GM11168 (cell line): Measurements from ENCODE around the gene MUC5B.

Source experiments
- in situ Hi-C: fragments of 300-500 bp; cut with MboI; formaldehyde crosslinking; loops from one replicate; pipeline ENCODE4 v1.12.0; 2022; ENCODE audit warnings: low sequenced_read_pairs; ENCODE audit not compliant: unreplicated experiment

The MUC5B gene

GRCh38 chr11:1292644-1293618, 70.1 kb downstream of the MUC5B start:
- in situ Hi-C loops = no loop called here

GRCh38 chr11:1293619-1294015, 70.8 kb downstream of the MUC5B start:
- in situ Hi-C loops = no loop called here

- in situ Hi-C loops = no loop called here
Observed at GRCh38 chr11:1295086-1295485, 72.2 kb downstream of the MUC5B start.

- in situ Hi-C loops = no loop called here
Observed at GRCh38 chr11:1295591-1295990, 72.7 kb downstream of the MUC5B start.

- in situ Hi-C loops = no loop called here
Observed at GRCh38 chr11:1296287-1296686, 73.4 kb downstream of the MUC5B start.

GRCh38 chr11:1297011-1297575, 74.2 kb downstream of the MUC5B start:
- in situ Hi-C loops = no loop called here

GRCh38 chr11:1297576-1298473, 75.0 kb downstream of the MUC5B start:
- in situ Hi-C loops = no loop called here

GRCh38 chr11:1298695-1299492, 76.0 kb downstream of the MUC5B start:
- in situ Hi-C loops = no loop called here

- in situ Hi-C loops = no loop called here
Observed at GRCh38 chr11:1299621-1300020, 76.8 kb downstream of the MUC5B start.

GRCh38 chr11:1300121-1300520, 77.3 kb downstream of the MUC5B start:
- in situ Hi-C loops = no loop called here

GRCh38 chr11:1300569-1301187, 77.8 kb downstream of the MUC5B start:
- in situ Hi-C loops = no loop called here

GRCh38 chr11:1301220-1302000, 78.5 kb downstream of the MUC5B start:
- in situ Hi-C loops = no loop called here

- in situ Hi-C loops = no loop called here
Observed at GRCh38 chr11:1302041-1302460, 79.2 kb downstream of the MUC5B start.

- in situ Hi-C loops = no loop called here
Observed at GRCh38 chr11:1302461-1303125, 79.7 kb downstream of the MUC5B start.

GRCh38 chr11:1303126-1303821, 80.4 kb downstream of the MUC5B start:
- in situ Hi-C loops = no loop called here

GRCh38 chr11:1303973-1304372, 81.1 kb downstream of the MUC5B start:
- in situ Hi-C loops = no loop called here

GRCh38 chr11:1304380-1304779, 81.5 kb downstream of the MUC5B start:
- in situ Hi-C loops = no loop called here
